K562 (cell line): ENCODE measurements around the gene TMTC4. TPM values are rescaled to one million over a fixed set of nuclear protein-coding genes. Genes with fewer than 3 reads are reported as not detected.

Experiments used
- CBFA2T3 ChIP-seq: fragments of 450-650 bp; IDR thresholded peaks from 2 replicates; pipeline ENCODE4 v1.6.1; 2017
- CBX2 ChIP-seq: fragments of 200-600 bp; sonication (generic); IDR thresholded peaks from one replicate; pipeline ENCODE4 v1.6.1; 2012; ENCODE audit warnings: mild to moderate bottlenecking, low read length, inconsistent platforms; ENCODE audit not compliant: insufficient read depth, poor library complexity, severe bottlenecking
- DPF2 ChIP-seq: fragments of 450-650 bp; IDR thresholded peaks from 2 replicates; pipeline ENCODE4 v1.6.1; 2016
- EGR1 ChIP-seq: fragments of 450-650 bp; conservative IDR thresholded peaks from 2 replicates; pipeline ENCODE4 v1.6.1; 2017; ENCODE audit warnings: mild to moderate bottlenecking
- FOXP1 ChIP-seq: sonication (generic); formaldehyde crosslinking; IDR thresholded peaks from 2 replicates; pipeline ENCODE4 v1.8.0; 2022; ENCODE audit warnings: mild to moderate bottlenecking, missing genetic modification reagents
- GATA2 ChIP-seq: sonication (generic); formaldehyde crosslinking; IDR thresholded peaks from 2 replicates; pipeline ENCODE4 v1.4.0; 2020; ENCODE audit warnings: mild to moderate bottlenecking, missing genetic modification reagents
- HCFC1 ChIP-seq: IDR thresholded peaks from 2 replicates; pipeline ENCODE4 v1.6.1; 2012; ENCODE audit warnings: low read depth, low read length, improper control_type of control experiment
- KAT2B ChIP-seq: IDR thresholded peaks from one replicate; pipeline ENCODE4 v1.6.1; 2012; ENCODE audit warnings: low read depth, mild to moderate bottlenecking, control low read depth, inconsistent platforms, low read length, moderate library complexity
- NCOR1 ChIP-seq: fragments of 450-650 bp; IDR thresholded peaks from 2 replicates; pipeline ENCODE4 v1.6.1; 2016; ENCODE audit warnings: mild to moderate bottlenecking, moderate library complexity
- RBFOX2 ChIP-seq: fragments of 200-400 bp; formaldehyde crosslinking; IDR thresholded peaks from 2 replicates; pipeline ENCODE4 v1.6.1; 2017; ENCODE audit warnings: low read depth, mild to moderate bottlenecking, low read length, moderate library complexity
- SAFB2 ChIP-seq: fragments of 200-400 bp; formaldehyde crosslinking; IDR thresholded peaks from 2 replicates; pipeline ENCODE4 v1.6.1; 2018; ENCODE audit warnings: borderline replicate concordance, low read length, low read depth, moderate library complexity; ENCODE audit not compliant: severe bottlenecking
- TCF3 ChIP-seq: sonication (generic); formaldehyde crosslinking; IDR thresholded peaks from 2 replicates; pipeline ENCODE4 v1.4.0; 2020; ENCODE audit warnings: mild to moderate bottlenecking, missing genetic modification reagents
- U2AF2 ChIP-seq: fragments of 200-400 bp; formaldehyde crosslinking; optimal IDR thresholded peaks from 2 replicates; pipeline ENCODE3; 2017; ENCODE audit warnings: low read depth, mild to moderate bottlenecking, low read length
- WHSC1 ChIP-seq: IDR thresholded peaks from one replicate; pipeline ENCODE4 v1.6.1; 2012; ENCODE audit warnings: low read length, control low read depth, inconsistent platforms
- ZC3H11A ChIP-seq: IDR thresholded peaks from 2 replicates; pipeline ENCODE4 v1.6.1; 2012; ENCODE audit warnings: low read depth, low read length, improper control_type of control experiment
- ZFP1 ChIP-seq: fragments of 450-650 bp; formaldehyde crosslinking; IDR thresholded peaks from 2 replicates; pipeline ENCODE4 v1.4.0; 2020; ENCODE audit warnings: mild to moderate bottlenecking, mixed read lengths
- ZNF75A ChIP-seq: fragments of 450-650 bp; formaldehyde crosslinking; IDR thresholded peaks from 2 replicates; pipeline ENCODE4 v1.4.0; 2020; ENCODE audit warnings: mild to moderate bottlenecking
- polyA plus RNA-seq, 8 experiments: library from polyadenylated mRNA; depleted of rRNA in 4 of 8; stranded (reverse) in 5 of 8; unstranded in 3 of 8; fragments of >200 nt; fragmentation: Nextera tagmentation in 2 of 8; fragmentation: Illumina TruSeq in 1 of 8; extraction: Ambion mirVana in 2 of 8; extraction: Trizol in 1 of 8; gene quantifications; 2 replicates each; pipeline versions ENCODE4 v1.2.1 to v1.2.3, GENCODE V29; 2011 to 2014; ENCODE audit warnings: inconsistent platforms in 1 of 8, missing spikeins in 1 of 8
- total RNA-seq, 7 experiments: library from RNA; depleted of rRNA in 6 of 7; stranded (reverse); fragments of >200 nt in 6 of 7; fragmentation: Illumina TruSeq in 2 of 7; extraction: Trizol in 2 of 7; gene quantifications; 2 replicates each; pipeline versions ENCODE4 v1.2.1 to v1.2.3, GENCODE V29; 2011 to 2021; ENCODE audit warnings: low replicate concordance in 1 of 7
- TF ChIP-seq, protein P1 (sequence below), 2 experiments: fragments of 450-650 bp; IDR thresholded peaks; 2 replicates each; pipeline ENCODE4 v1.6.1; 2016
- TF ChIP-seq, protein P2 (sequence below): fragments of 150-350 bp; IDR thresholded peaks from 2 replicates; pipeline ENCODE4 v1.6.1; 2014; ENCODE audit warnings: low read depth, mild to moderate bottlenecking, low read length, borderline replicate concordance
- TF ChIP-seq, protein P3 (sequence below): fragments of 450-650 bp; conservative IDR thresholded peaks from 2 replicates; pipeline ENCODE4 v1.6.1; 2016; ENCODE audit warnings: missing genetic modification characterization, low read depth, mild to moderate bottlenecking, control low read depth, missing compliant biosample characterization

The TMTC4 gene
- total and polyA plus RNA-seq, 9 of the 15 experiments (the other 6 are each of a cell fraction or from before 2014, with no cell fraction given): 3.5 to 16.7 (median 11.8) TPM

GRCh38 chr13:100601716-100602115 lies 72.9 kb downstream of the TMTC4 start (continued):
- TF ChIP-seq, protein P1, sequence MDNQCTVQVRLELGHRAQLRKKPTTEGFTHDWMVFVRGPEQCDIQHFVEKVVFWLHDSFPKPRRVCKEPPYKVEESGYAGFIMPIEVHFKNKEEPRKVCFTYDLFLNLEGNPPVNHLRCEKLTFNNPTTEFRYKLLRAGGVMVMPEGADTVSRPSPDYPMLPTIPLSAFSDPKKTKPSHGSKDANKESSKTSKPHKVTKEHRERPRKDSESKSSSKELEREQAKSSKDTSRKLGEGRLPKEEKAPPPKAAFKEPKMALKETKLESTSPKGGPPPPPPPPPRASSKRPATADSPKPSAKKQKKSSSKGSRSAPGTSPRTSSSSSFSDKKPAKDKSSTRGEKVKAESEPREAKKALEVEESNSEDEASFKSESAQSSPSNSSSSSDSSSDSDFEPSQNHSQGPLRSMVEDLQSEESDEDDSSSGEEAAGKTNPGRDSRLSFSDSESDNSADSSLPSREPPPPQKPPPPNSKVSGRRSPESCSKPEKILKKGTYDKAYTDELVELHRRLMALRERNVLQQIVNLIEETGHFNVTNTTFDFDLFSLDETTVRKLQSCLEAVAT (IDR thresholded peaks at IDR 0.05): no peak
- TF ChIP-seq KAT2B: no peak
- TF ChIP-seq TCF3 (CRISPR knock-in tag): peak; percentile 62
- TF ChIP-seq HCFC1: no peak
- peak; percentile 72 for TF ChIP-seq CBFA2T3
- TF ChIP-seq DPF2: no peak
- no peak for TF ChIP-seq RBFOX2
- TF ChIP-seq, protein P2, sequence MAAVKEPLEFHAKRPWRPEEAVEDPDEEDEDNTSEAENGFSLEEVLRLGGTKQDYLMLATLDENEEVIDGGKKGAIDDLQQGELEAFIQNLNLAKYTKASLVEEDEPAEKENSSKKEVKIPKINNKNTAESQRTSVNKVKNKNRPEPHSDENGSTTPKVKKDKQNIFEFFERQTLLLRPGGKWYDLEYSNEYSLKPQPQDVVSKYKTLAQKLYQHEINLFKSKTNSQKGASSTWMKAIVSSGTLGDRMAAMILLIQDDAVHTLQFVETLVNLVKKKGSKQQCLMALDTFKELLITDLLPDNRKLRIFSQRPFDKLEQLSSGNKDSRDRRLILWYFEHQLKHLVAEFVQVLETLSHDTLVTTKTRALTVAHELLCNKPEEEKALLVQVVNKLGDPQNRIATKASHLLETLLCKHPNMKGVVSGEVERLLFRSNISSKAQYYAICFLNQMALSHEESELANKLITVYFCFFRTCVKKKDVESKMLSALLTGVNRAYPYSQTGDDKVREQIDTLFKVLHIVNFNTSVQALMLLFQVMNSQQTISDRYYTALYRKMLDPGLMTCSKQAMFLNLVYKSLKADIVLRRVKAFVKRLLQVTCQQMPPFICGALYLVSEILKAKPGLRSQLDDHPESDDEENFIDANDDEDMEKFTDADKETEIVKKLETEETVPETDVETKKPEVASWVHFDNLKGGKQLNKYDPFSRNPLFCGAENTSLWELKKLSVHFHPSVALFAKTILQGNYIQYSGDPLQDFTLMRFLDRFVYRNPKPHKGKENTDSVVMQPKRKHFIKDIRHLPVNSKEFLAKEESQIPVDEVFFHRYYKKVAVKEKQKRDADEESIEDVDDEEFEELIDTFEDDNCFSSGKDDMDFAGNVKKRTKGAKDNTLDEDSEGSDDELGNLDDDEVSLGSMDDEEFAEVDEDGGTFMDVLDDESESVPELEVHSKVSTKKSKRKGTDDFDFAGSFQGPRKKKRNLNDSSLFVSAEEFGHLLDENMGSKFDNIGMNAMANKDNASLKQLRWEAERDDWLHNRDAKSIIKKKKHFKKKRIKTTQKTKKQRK: no peak
- no peak for TF ChIP-seq U2AF2
- TF ChIP-seq CBX2: no peak
- no peak for TF ChIP-seq SAFB2
- TF ChIP-seq NCOR1: peak; percentile 54
- TF ChIP-seq EGR1: no peak
- TF ChIP-seq FOXP1 (CRISPR knock-in tag): no peak
- TF ChIP-seq GATA2 (CRISPR knock-in tag): no peak
- no peak for TF ChIP-seq ZC3H11A
- peak; percentile 70; the same call in 1 of the 2 replicates for TF ChIP-seq ZNF75A (CRISPR knock-in tag)
- no peak for TF ChIP-seq ZFP1
- no peak for TF ChIP-seq WHSC1
- TF ChIP-seq, protein P3, sequence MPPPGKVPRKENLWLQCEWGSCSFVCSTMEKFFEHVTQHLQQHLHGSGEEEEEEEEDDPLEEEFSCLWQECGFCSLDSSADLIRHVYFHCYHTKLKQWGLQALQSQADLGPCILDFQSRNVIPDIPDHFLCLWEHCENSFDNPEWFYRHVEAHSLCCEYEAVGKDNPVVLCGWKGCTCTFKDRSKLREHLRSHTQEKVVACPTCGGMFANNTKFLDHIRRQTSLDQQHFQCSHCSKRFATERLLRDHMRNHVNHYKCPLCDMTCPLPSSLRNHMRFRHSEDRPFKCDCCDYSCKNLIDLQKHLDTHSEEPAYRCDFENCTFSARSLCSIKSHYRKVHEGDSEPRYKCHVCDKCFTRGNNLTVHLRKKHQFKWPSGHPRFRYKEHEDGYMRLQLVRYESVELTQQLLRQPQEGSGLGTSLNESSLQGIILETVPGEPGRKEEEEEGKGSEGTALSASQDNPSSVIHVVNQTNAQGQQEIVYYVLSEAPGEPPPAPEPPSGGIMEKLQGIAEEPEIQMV (tag): no peak
